Heart right ventricle (tissue), 16 donors: ENCODE data around the gene PLIN4. TPM values are rescaled to one million over a fixed set of nuclear protein-coding genes. Genes with fewer than 3 reads are reported as not detected.

Source experiments
- ATAC-seq, 8 donors: fragments of 200-7000 bp; cut with Tn5 transposase; one replicate each; pipeline ENCODE4 v1.9.1; 2020; ENCODE audit warnings: mild to moderate bottlenecking in 8 of 8, moderate library complexity in 8 of 8, moderate number of reproducible peaks in 1 of 8
- DNase-seq, 2 donors: peaks; one replicate each; pipeline ENCODE4 v3.0.0-alpha.2; 2020
- H3K27ac ChIP-seq, 10 donors: fragments of 200-600 bp; sonication (generic) in 2 of 10; one replicate each; pipeline versions ENCODE4 v1.5.0 to v1.8.0; 2020 to 2022; ENCODE audit warnings: mild to moderate bottlenecking in 3 of 10
- H3K27me3 ChIP-seq, 7 donors: fragments of 200-600 bp; one replicate each; pipeline ENCODE4 v1.8.0; 2021 to 2022; ENCODE audit warnings: mild to moderate bottlenecking in 2 of 7
- H3K36me3 ChIP-seq, 9 donors: fragments of 200-600 bp; sonication (generic) in 1 of 9; one replicate each; pipeline versions ENCODE4 v1.5.0 to v1.8.0; 2020 to 2022; ENCODE audit warnings: mild to moderate bottlenecking in 2 of 9
- H3K4me1 ChIP-seq, 9 donors: fragments of 200-600 bp; sonication (generic) in 1 of 9; one replicate each; pipeline versions ENCODE4 v1.5.0 to v1.8.0; 2020 to 2022; ENCODE audit warnings: mild to moderate bottlenecking in 4 of 9
- H3K4me3 ChIP-seq, 10 donors: fragments of 200-600 bp; sonication (generic) in 2 of 10; one replicate each; pipeline versions ENCODE4 v1.5.0 to v1.8.0; 2020 to 2022; ENCODE audit warnings: mild to moderate bottlenecking in 7 of 10, moderate library complexity in 2 of 10
- H3K9me3 ChIP-seq, 11 donors: fragments of 200-600 bp in 10 of 11; sonication (generic) in 2 of 11; one replicate each; pipeline versions ENCODE4 v1.5.0 to v1.8.0; 2013 to 2022; ENCODE audit warnings: mild to moderate bottlenecking in 2 of 11, control low read depth in 1 of 11, moderate library complexity in 1 of 11
- CTCF ChIP-seq, 9 donors: fragments of 200-600 bp; sonication (generic) in 2 of 9; IDR thresholded peaks; one replicate each; pipeline versions ENCODE4 v1.5.0 to v1.8.0; 2021 to 2022; ENCODE audit warnings: antibody characterized with exemption in 9 of 9, mild to moderate bottlenecking in 5 of 9, moderate library complexity in 1 of 9
- whole genome bisulfite sequencing, 2 donors: extraction: QIAGEN DNeasy Blood & Tissue Kit; methylation state at CpG; one replicate each; pipeline ENCODE4 v1.1.7; 2013; ENCODE audit warnings: inconsistent platforms in 1 of 2; 5-methylcytosine and 5-hydroxymethylcytosine counted together
- intact Hi-C, 10 donors: fragments of 100-400 bp; cut with DNase I; formaldehyde crosslinking; loops; one replicate each; pipeline versions ENCODE4 v1.11.1 to v1.14.2; 2022
- polyA plus RNA-seq, 2 donors: library from polyadenylated mRNA; stranded (reverse); fragments of 200-250 nt; gene quantifications; one replicate each; pipeline ENCODE4 v1.2.3, GENCODE V29; 2013
- total RNA-seq, 10 donors: library from RNA; stranded (reverse); fragmentation: NEBNext Ultra II Directional in 3 of 10; extraction: Animal tissue kit (Norgen Biotek cat#: 25700) in 3 of 10; gene quantifications; one replicate each; pipeline versions ENCODE4 v1.2.1 to v1.2.4, GENCODE V29; 2021 to 2023
- donor health status: Arrhythmogenic right ventricular cardiomyopathy.
- donor health status: ischemic (EF 13 %, LVEDD 7.1; RV severe dilation, severe dysfunction).
- donor health status: healthy with polysubstance abuse.
- donor health status: DM: no; HTN: yes; CAD: no.
- donor health status: DM: no; HTN: no; CAD: no.
- donor health status: ischemic (EF 25% LVEDD 6.9; RV normal size, moderate dysfunction).
- donor health status: ischemic (EF 25% LVEDD 5.7; RV mildly dilated, moderate dysfunction).
- donor health status: healthy.
- donor health status: DM: yes; HTN: yes; CAD: no.
- donor health status: Ischemic cardiomyopathy.
- donor health status: ischemic (EF 35%, LVEDD 5.7; RV mildly dilated, moderate dysfunction).
- donor health status: nonischemic (EF 11% LVEDD 7.7; RV severe dilation, severe dysfunction).
- donor health status: DM: yes; HTN: yes; CAD: no.
- donor health status: PGD.
- donor health status: ischemic (EF 29% LVEDD 5.4; RV normal size, mild dysfunction).
- donor health status: nonischemic (EF 23%, LVEDD 6.1; RV moderate dilation, normal function).

The PLIN4 gene
- total and polyA plus RNA-seq, 12 donors = 42.0 to 416 (median 198) TPM

GRCh38 chr19:4483385-4483784 is 34.9 kb downstream of the PLIN4 start:
- ATAC-seq = peak in 1 of 8 donors; percentile 18
- no peak for TF ChIP-seq CTCF (IDR thresholded peaks at IDR 0.05)
- 89% methylated on average over 19 of the region's 19 CpGs for WGBS, 2 donors
- Histone ChIP-seq H3K4me3 (no peak overlapping the region), H3K27me3 (no peaks in the 10 kb centered on the region), H3K9me3 (no peaks in the 10 kb centered on the region), H3K4me1 (no peaks in the 10 kb centered on the region), H3K36me3 (peaks cover 0 to 76% (median 6%) of the 10 kb centered on the region in 9 donors), H3K27ac (no peak overlapping the region)
- DNase-seq = no peak
- intact Hi-C loops = no loop called here

DNA sequence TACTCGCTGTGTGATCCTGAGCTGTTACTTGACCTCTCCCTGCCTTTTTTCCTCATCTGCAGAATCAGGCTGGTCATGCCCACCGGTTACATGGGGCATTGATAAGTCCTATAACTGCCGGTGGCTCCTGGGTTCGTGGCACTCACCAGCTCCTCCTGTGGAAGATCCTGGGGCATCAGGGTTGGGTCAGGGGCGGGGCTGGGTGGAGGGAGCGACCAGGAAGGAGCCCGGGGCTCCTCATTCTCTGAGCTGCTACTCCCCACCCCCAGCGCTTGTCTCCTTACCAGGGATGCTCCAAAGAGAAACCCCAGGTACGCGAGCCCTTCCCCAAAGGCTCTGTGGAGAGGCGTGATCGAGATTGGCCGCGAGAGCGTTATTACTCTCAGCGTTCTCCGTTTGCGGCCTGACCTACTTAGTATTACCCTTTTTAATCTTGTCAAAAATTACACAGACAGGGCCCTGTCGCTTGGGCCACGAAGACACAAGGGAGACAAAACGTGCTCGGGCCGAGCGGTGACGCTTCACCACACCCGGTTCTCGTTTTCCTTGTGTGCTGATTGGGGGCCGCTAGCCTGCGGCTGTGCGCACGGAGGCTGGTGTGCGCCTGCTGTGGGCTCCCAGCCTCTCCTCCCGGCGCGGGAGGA is 35.4 kb downstream of the PLIN4 start:
- no peaks in the 10 kb centered on the region for H3K9me3 ChIP-seq
- no peaks in the 10 kb centered on the region for H3K27me3 ChIP-seq
- H3K36me3 ChIP-seq = peaks cover 0 to 78% (median 8%) of the 10 kb centered on the region in 9 donors
- no peak for TF ChIP-seq CTCF (IDR thresholded peaks at IDR 0.05)
- no peak overlapping the region for H3K27ac ChIP-seq
- no peaks in the 10 kb centered on the region for H3K4me1 ChIP-seq
- ATAC-seq (no peak), DNase-seq (no peak)
- intact Hi-C loops = no loop called here
- H3K4me3 ChIP-seq = no peak overlapping the region
- WGBS, 2 donors = 90 to 94% methylated on average over 35 of the region's 35 CpGs

DNA sequence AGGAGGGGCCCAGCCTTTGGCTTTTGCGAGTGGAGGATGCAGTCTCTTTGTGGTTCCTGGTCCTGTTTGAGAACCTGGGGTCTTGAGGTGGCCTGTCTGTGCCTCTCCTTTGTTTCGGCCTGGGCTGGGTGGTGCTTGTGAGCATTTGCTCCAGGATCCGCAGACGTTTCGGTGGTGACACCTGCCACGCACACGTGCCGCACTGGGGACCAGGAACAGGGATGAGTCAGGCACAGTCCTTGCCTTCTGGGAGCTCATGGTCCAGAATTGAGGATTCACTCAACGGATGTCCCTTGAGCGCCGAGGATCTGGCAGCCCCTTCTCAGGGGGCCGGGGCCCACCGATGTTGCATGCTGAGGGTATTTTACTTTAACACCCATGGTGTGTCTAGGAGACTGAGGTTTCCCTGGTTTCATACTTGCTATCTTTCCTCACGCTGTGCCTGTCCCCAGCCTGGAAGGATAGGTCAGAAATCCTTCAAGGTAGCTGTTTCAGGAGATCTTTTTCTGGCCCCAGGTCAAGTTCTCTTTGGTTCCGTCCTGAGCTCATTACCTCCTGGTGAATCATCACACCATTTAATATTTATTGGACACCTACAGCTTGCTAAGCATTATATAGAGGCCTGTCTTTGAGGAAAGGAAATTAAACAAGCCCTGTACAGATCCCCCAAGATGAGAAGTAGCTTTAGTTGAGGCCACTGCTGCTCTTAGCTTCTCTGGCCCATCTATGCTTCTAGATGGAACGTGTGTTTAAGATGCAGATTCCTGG is 41.1 kb downstream of the PLIN4 start:
- no peak overlapping the region for H3K4me3 ChIP-seq
- peaks cover 8 to 24% (median 19%) of the 10 kb centered on the region in 9 donors for H3K4me1 ChIP-seq
- WGBS, 2 donors = 86 to 89% methylated on average over 16 of the region's 16 CpGs
- H3K27ac ChIP-seq = no peak overlapping the region
- DNase-seq (no peak), ATAC-seq (no peak)
- intact Hi-C loops = loop anchor here in 1 of 10 donors (2.0 kb wide), 1 partner anchor 16 kb away; no protein-coding TSS in a partner anchor
- no peak for TF ChIP-seq CTCF (IDR thresholded peaks at IDR 0.05)
- H3K36me3 ChIP-seq = peaks cover 0 to 65% (median 20%) of the 10 kb centered on the region in 9 donors
- no peaks in the 10 kb centered on the region for H3K27me3 ChIP-seq
- H3K9me3 ChIP-seq = no peaks in the 10 kb centered on the region

DNA sequence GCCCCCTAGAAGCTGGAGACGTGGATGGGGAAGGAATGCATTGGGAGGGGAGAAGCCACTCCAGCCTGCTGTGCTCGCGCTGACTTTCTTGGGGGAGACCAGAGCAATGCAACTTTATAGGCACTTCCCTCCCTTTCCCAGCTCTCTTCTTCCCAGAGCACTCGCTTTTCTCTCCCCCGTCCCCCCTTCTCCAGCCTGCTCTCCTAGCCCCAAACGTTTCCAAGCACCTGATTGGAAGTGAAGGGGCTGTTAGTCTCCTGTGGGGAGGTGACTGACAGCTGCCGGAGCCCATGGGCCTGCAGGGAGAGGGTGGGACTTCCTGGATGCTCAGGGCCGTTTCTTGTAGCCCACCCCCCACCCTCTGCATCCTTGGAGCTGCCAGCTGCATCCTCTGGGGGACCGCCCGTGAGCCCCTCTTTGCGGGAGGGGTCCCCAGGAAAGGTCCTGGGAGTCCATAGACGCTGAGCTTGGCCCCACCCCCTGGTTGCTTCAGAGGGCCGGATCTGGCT is 43.7 kb downstream of the PLIN4 start:
- intact Hi-C loops = no loop called here
- DNase-seq (no peak), ATAC-seq (no peak)
- peaks cover 8 to 31% (median 25%) of the 10 kb centered on the region in 9 donors for H3K4me1 ChIP-seq
- TF ChIP-seq CTCF (IDR thresholded peaks at IDR 0.05) = no peak
- no peaks in the 10 kb centered on the region for H3K9me3 ChIP-seq
- H3K36me3 ChIP-seq = peaks cover 0 to 46% (median 20%) of the 10 kb centered on the region in 9 donors
- peak overlapping the region in 1 of 10 donors; percentile 19 for H3K27ac ChIP-seq
- peak overlapping the region in 6 of 10 donors; percentile 7 to 100 (median 56) for H3K4me3 ChIP-seq
- WGBS, 2 donors = 22 to 37% methylated on average over 12 to 13 of the region's 13 CpGs
- no peaks in the 10 kb centered on the region for H3K27me3 ChIP-seq
